Astrocyte of the spinal cord (primary cell): Measurements from ENCODE around the gene GPN2.

Experiments used
- DNase-seq: peaks from one replicate; pipeline ENCODE4 v3.0.0; 2011; ENCODE audit warnings: low read depth, low spot score
- H3K4me3 ChIP-seq: 2 replicates; pipeline ENCODE4 v1.5.1; 2011; ENCODE audit warnings: low read depth, mild to moderate bottlenecking, low read length, moderate library complexity
- in situ Hi-C: cut with HindIII; loops from 2 replicates; pipeline ENCODE4 v1.10.0; 2017; ENCODE audit warnings: low sequenced_read_pairs
- TF ChIP-seq, protein P1 (sequence below): IDR thresholded peaks from 2 replicates; pipeline ENCODE4 v1.5.1; 2012; ENCODE audit warnings: low read depth, mild to moderate bottlenecking, low read length, inconsistent platforms

Gene GPN2

GRCh38 chr1:26922901-26923300, 32.8 kb upstream of the GPN2 start:
- DNase-seq, result no peak
- in situ Hi-C loops, result no loop called here
- TF ChIP-seq, protein P1, sequence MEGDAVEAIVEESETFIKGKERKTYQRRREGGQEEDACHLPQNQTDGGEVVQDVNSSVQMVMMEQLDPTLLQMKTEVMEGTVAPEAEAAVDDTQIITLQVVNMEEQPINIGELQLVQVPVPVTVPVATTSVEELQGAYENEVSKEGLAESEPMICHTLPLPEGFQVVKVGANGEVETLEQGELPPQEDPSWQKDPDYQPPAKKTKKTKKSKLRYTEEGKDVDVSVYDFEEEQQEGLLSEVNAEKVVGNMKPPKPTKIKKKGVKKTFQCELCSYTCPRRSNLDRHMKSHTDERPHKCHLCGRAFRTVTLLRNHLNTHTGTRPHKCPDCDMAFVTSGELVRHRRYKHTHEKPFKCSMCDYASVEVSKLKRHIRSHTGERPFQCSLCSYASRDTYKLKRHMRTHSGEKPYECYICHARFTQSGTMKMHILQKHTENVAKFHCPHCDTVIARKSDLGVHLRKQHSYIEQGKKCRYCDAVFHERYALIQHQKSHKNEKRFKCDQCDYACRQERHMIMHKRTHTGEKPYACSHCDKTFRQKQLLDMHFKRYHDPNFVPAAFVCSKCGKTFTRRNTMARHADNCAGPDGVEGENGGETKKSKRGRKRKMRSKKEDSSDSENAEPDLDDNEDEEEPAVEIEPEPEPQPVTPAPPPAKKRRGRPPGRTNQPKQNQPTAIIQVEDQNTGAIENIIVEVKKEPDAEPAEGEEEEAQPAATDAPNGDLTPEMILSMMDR, result no peak
- peak overlapping the region; percentile 89 for H3K4me3 ChIP-seq

- DNase-seq, result no peak
- peak overlapping the region; percentile 89 for H3K4me3 ChIP-seq
- in situ Hi-C loops, result no loop called here
Measured at GRCh38 chr1:26922431-26922729, 32.3 kb upstream of the GPN2 start.

DNA sequence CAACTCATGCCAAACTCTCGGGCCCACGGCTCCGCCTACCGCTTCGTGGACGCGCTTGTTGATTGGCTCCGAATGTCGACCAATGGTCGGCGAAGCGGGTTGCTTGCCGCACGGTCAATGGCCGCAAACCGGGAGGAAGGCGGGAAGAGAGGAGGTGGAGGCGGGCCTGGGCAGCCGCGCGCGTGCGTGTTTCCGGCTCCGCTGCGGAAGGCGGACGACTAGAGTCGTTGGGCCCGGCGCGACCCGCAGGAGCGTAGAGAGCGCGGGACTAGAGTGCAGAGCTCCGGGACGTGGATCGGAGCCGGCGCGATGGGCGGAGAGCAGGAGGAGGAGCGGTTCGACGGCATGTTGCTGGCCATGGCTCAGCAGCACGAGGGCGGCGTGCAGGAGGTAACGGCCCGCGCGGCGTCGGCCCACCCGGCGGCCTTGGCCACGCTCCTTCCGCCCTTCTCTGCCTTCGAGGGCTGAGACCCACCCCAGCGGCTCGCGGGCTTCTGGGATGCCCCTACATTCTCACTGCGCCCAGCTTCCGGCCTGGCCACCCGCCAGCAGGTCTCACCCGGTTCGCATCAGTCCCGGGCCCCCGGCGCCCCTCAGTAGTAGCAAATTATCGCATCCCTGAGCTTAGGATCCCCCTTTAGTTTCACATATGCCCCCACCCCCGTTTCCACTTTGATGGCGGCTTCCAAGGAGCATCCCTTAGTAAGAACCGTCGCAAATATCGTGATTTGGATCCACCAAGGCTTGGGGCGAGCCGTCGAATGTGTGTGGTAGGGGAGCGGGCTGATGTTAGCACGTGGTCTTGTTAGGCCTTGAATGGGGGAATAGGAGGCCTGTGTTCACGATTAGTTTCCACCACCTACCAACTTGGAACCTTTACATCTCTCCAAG, 31.7 kb upstream of the GPN2 start, which contains the start of gene NUDC:
NUDC (plus strand) TSS at position 204 of the 891 bp plus-strand sequence; CDS start at position 310, 106 bp downstream.
- peak within 1 kb of the TSS; percentile 89 for H3K4me3 ChIP-seq

More at GRCh38 chr1:26922431-26922729, 32.3 kb upstream of the GPN2 start:
- TF ChIP-seq, protein P1, result no peak

DNA sequence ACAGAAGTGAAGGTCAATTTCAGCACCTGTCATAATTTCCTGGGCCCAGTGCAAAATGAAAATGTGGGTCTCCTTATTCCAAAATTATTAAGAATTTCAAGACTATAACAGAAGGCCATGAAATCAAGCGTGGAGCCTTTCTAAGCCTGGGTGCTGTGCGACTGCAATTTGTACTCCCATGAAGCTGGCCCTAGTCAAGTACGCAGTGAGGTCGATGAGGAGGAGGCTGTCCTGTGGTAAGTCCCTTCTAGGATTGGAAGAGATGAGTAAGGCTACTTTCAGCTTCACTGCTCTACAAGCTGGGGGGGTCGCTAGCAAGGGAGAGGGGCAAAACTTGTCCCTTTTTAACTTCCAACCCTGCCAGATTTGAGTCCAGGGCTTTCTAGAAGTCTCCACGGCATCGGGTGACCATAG, 31.1 kb upstream of the GPN2 start:
- in situ Hi-C loops, result no loop called here
- no peak for DNase-seq
- H3K4me3 ChIP-seq, result peak overlapping the region; percentile 89
- TF ChIP-seq, protein P1, result no peak

More for the DNA sequence above, 31.7 kb upstream of the GPN2 start, which contains the start of gene NUDC:
- DNase-seq, result peak; percentile 97
- in situ Hi-C loops, result no loop called here
- TF ChIP-seq, protein P1, result no peak

GRCh38 chr1:26915204-26915842, 25.2 kb upstream of the GPN2 start:
- TF ChIP-seq, protein P1, result no peak
- DNase-seq, result no peak
- in situ Hi-C loops, result no loop called here
- H3K4me3 ChIP-seq, result no peak overlapping the region

GRCh38 chr1:26913754-26914619, 23.9 kb upstream of the GPN2 start, which contains the start of gene NR0B2:
NR0B2 (minus strand) TSS chr1:26913975; CDS start chr1:26913940, 35 bp downstream.
- in situ Hi-C loops, result no loop called here
- no peak for DNase-seq
- no peak within 1 kb of the TSS for H3K4me3 ChIP-seq
- TF ChIP-seq, protein P1, result no peak
